Esophagus muscularis mucosa (tissue), 4 donors: Measurements from ENCODE around the gene PPRC1. TPM values are rescaled to one million over a fixed set of nuclear protein-coding genes. Genes with fewer than 3 reads are reported as not detected.

Source experiments
- DNase-seq: peaks from one replicate; pipeline ENCODE4 v3.0.0-alpha.2; 2017; ENCODE audit errors: extremely low spot score
- H3K27ac ChIP-seq, 4 donors: fragments of 200-600 bp; sonication (generic); replicated peaks in 1 of 4; 1 replicate in 3 of 4; 2 replicates in 1 of 4; pipeline ENCODE4 v1.5.1; 2016 to 2019; ENCODE audit warnings: mild to moderate bottlenecking in 1 of 4
- H3K27me3 ChIP-seq, 4 donors: fragments of 200-600 bp; sonication (generic); one replicate each; pipeline versions ENCODE4 v1.5.1 to v1.6.0; 2016 to 2019
- H3K36me3 ChIP-seq, 4 donors: fragments of 200-600 bp; sonication (generic); one replicate each; pipeline ENCODE4 v1.5.1; 2016 to 2019
- H3K4me1 ChIP-seq, 4 donors: fragments of 200-600 bp; sonication (generic); one replicate each; pipeline ENCODE4 v1.5.1; 2016 to 2019
- H3K4me3 ChIP-seq, 4 donors: fragments of 200-600 bp; sonication (generic); 1 replicate in 2 of 4; 2 replicates in 2 of 4; pipeline ENCODE4 v1.5.1; 2016 to 2019; ENCODE audit warnings: mild to moderate bottlenecking in 4 of 4, moderate library complexity in 1 of 4
- H3K9me3 ChIP-seq, 4 donors: fragments of 200-600 bp; sonication (generic); 1 replicate in 3 of 4; 2 replicates in 1 of 4; pipeline ENCODE4 v1.5.1; 2016 to 2019
- CTCF ChIP-seq, 3 experiments: fragments of 200-600 bp in 2 of 3; fragments of 450-650 bp in 1 of 3; sonication (generic) in 2 of 3; IDR thresholded peaks; one replicate each; pipeline ENCODE4 v1.5.1; 2017 to 2019; ENCODE audit warnings: antibody characterized with exemption in 3 of 3, mild to moderate bottlenecking in 2 of 3, moderate library complexity in 1 of 3
- EP300 ChIP-seq: sonication (generic); formaldehyde crosslinking; IDR thresholded peaks from one replicate; pipeline ENCODE4 v1.6.1; 2017; ENCODE audit warnings: antibody characterized with exemption
- POLR2A ChIP-seq: fragments of 450-650 bp; IDR thresholded peaks from one replicate; pipeline ENCODE4 v1.6.1; 2017; ENCODE audit warnings: antibody characterized with exemption, moderate library complexity, mild to moderate bottlenecking, low read depth
- POLR2AphosphoS5 ChIP-seq, 2 donors: sonication (generic); formaldehyde crosslinking; IDR thresholded peaks; one replicate each; pipeline ENCODE4 v1.6.1; 2017; ENCODE audit warnings: antibody characterized with exemption in 2 of 2
- WGBS: methylation state at CpG from one replicate; pipeline ENCODE4 v1.1.5; 2018; 5-methylcytosine and 5-hydroxymethylcytosine counted together
- intact Hi-C: fragments of 100-400 bp; cut with DNase I; formaldehyde crosslinking; loops from one replicate; pipeline ENCODE4 v1.15.1; 2023
- total RNA-seq, 4 donors: library from RNA; depleted of rRNA; stranded (reverse); fragments of >200 nt; gene quantifications; one replicate each; pipeline versions ENCODE4 v1.1.0 to v1.2.1, GENCODE V29; 2016

PPRC1 gene
- total RNA-seq, 4 donors from 2014 or later: 10.8 to 49.5 (median 20.9) TPM

GRCh38 chr10:102109166-102110116, 23.4 kb upstream of the PPRC1 start:
- Histone ChIP-seq H3K36me3 (peaks cover 47 to 54% (median 52%) of the 10 kb centered on the region in 4 donors), H3K27me3 (no peaks in the 10 kb centered on the region), H3K27ac (no peak overlapping the region), H3K4me3 (no peak overlapping the region), H3K4me1 (peaks cover 20 to 33% (median 28%) of the 10 kb centered on the region in 4 donors), H3K9me3 (no peaks in the 10 kb centered on the region)
- TF ChIP-seq POLR2AphosphoS5 (IDR thresholded peaks at IDR 0.05) (no peak), EP300 (no peak), POLR2A (no peak)
- 90% methylated on average over 23 of the region's 24 CpGs for WGBS
- DNase-seq: no peak
- intact Hi-C loops: no loop called here

- Histone ChIP-seq H3K27ac (no peak overlapping the region), H3K9me3 (no peaks in the 10 kb centered on the region), H3K27me3 (no peaks in the 10 kb centered on the region), H3K36me3 (peaks cover 47 to 54% (median 52%) of the 10 kb centered on the region in 4 donors), H3K4me3 (no peak overlapping the region), H3K4me1 (peaks cover 33 to 49% (median 43%) of the 10 kb centered on the region in 4 donors)
- DNase-seq: no peak
- no peak for TF ChIP-seq CTCF (IDR thresholded peaks at IDR 0.05)
- TF ChIP-seq POLR2A: no peak
- no peak for TF ChIP-seq POLR2AphosphoS5 (IDR thresholded peaks at IDR 0.05)
- no peak for TF ChIP-seq EP300
- WGBS: 90% methylated on average over 12 of the region's 12 CpGs
- intact Hi-C loops: no loop called here
These were observed 21.6 kb upstream of the PPRC1 start for GRCh38 chr10:102111276-102111675.

GRCh38 chr10:102112210-102112817, 20.5 kb upstream of the PPRC1 start:
- H3K27me3 ChIP-seq: no peaks in the 10 kb centered on the region
- TF ChIP-seq POLR2AphosphoS5 (IDR thresholded peaks at IDR 0.05) (no peak), EP300 (no peak), CTCF (IDR thresholded peaks at IDR 0.05) (no peak), POLR2A (no peak)
- H3K4me1 ChIP-seq: peaks cover 44 to 60% (median 54%) of the 10 kb centered on the region in 4 donors
- intact Hi-C loops: loop anchor here (2.0 kb wide), 1 partner anchor 44 kb away; no protein-coding TSS in a partner anchor
- no peak overlapping the region for H3K27ac ChIP-seq
- peaks cover 41 to 45% (median 43%) of the 10 kb centered on the region in 4 donors for H3K36me3 ChIP-seq
- DNase-seq: no peak
- H3K9me3 ChIP-seq: no peaks in the 10 kb centered on the region
- 45% methylated on average over 3 of the region's 3 CpGs for WGBS
- no peak overlapping the region for H3K4me3 ChIP-seq

GRCh38 chr10:102113261-102113955, 19.4 kb upstream of the PPRC1 start:
- TF ChIP-seq POLR2AphosphoS5 (IDR thresholded peaks at IDR 0.05) (no peak), CTCF (IDR thresholded peaks at IDR 0.05) (no peak), EP300 (no peak), POLR2A (no peak)
- Histone ChIP-seq H3K4me1 (peaks cover 54 to 71% (median 65%) of the 10 kb centered on the region in 4 donors), H3K4me3 (peak overlapping the region; percentile 59 to 99 (median 82)), H3K27ac (peak overlapping the region in 3 of 4 donors; percentile 99), H3K9me3 (no peaks in the 10 kb centered on the region), H3K36me3 (peaks cover 30 to 34% (median 32%) of the 10 kb centered on the region in 4 donors), H3K27me3 (no peaks in the 10 kb centered on the region)
- no peak for DNase-seq
- 48% methylated on average over 2 of the region's 7 CpGs for WGBS
- intact Hi-C loops: loop anchor here (2.0 kb wide), 1 partner anchor 45 kb away; no protein-coding TSS in a partner anchor
